Measurements from ENCODE around the gene DDB1.
"Not testable (repeated sequence)": the region's sequence is repeated elsewhere in the genome, so short reads cannot be mapped to it uniquely, and the experiment has no call there.

Gene DDB1

DNA sequence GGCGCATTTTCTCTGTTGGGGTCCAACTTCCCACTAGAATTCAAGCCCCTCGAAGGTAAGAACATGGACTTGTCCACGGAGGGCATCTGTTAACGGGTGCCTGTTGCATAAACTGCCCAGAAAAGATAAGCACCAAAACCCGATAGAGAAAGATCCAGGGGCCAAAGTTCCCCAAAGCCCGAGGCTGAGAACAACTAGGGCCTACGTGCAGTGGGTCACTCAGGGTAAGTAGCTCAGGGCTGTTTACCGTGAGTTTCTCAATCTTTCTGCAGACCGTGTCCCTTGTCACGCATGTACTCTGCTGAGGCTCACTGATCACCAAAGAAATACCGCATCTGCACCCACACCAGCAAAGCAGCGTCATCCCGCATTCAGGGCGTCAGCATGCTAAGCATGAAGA lies 67.5 kb downstream of the DDB1 start:
- DNase-seq = no peak

- no peak for DNase-seq
Observed at GRCh38 chr11:61264795-61265194, 68.1 kb downstream of the DDB1 start.

DNA sequence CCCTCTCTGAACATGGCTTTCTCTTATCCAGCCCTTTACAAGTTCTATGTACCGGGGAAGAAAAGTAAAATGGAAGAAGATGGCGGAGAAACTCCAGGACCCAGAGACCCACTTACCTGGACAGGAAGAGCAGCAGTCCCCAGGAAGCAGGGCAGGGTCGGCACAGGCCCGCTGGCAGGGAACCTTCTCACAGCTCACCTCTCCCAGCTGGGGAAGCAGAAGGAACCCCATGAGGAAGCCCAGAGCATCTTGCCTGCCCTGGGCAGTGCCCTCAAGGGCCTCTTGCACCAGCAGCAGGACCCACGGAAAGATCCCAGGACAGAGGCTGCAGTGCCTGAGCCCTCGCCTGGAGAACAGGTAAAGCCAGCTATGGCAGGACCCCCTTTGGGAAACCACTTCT lies 68.5 kb downstream of the DDB1 start:
- no peak for DNase-seq

DNA sequence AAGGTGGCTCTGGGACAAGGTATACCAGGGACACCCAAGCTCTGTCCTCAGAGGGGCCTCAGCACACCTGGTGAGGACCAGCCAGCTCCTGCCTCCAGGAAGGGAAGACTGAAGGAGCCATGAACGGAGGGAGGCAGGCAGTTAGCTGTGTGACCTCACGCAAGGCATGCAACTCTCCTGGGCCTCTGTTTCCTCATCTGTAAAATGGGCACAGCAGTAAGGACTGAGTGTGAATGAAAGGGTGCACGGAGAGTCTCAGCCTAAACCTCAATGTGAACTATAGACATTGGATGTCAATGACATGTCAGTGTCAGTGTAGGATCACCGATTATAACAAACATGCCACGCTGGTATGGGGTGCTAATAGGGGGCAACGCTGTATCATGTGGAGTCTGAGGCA lies 73.5 kb downstream of the DDB1 start:
- DNase-seq = no peak

GRCh38 chr11:61258546-61258945 lies 74.4 kb downstream of the DDB1 start:
- DNase-seq = no peak

DNA sequence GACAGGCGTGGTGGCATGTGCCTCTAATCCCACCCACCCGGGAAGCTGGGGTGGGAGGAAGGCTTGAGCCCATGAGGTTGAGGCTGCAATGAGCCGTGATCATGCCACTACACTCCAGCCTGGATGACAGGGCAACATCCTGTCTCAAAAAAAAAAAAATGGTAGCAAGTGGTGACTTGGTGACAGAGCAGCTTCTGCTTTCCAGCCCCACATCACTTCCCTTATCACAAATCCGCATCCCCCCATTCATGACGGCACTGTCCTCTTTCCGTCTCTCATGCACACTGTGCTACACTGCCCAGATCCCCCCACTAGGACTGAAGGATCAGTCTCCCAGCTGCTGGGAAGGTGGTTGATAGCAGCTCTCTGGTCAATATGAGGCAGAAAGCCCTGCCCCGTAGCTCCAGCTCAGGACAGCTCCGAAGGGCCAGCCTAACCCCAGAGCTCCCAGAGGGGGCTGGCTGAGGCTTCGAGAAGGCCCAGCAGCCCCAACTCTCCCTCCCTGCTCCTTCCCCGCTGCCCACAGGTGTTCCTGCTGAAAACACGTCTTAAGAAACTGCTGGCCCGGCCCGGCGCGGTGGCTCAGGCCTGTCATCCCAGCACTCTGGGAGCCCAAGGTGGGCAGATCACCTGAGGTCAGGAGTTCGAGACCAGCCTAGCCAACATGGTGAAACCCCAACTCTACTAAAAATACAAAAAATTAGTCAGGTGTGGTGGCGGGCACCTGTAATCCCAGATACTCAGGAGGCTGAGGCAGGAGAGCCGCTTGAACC lies 76.0 kb downstream of the DDB1 start:
- no peak for DNase-seq

DNA sequence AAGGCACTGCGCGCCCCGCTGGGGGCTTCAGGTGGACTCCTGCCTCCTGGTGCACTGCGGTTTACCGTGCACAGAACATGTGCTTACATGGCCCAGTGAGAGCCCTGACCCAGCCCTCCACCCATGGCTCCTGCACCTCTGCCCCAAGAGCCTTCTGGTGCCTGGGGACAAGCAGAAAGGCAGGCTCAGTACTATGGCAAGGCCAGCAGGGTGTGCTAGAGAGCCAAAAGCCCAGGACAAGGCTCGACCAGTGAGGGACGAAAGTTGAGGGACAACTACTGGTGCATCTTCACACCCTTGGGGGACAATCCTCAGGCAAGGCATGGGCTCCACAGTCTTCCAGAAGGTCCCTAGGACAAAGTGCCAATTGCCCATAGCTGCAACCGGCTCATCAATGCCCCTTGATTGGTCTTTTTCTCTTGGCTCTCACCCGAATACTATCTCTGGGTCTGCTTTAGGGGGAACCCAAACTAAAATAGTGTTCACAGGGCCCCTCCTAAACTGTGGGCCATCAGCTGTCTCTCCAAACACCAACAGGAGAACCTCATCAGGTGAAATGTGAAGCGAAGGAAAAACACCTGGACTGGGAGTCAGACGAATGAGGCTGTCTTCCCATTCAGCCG lies 78.4 kb downstream of the DDB1 start:
- DNase-seq = peak; percentile 80

GRCh38 chr11:61252332-61252731 lies 80.6 kb downstream of the DDB1 start:
- DNase-seq = not testable (repeated sequence)

DNA sequence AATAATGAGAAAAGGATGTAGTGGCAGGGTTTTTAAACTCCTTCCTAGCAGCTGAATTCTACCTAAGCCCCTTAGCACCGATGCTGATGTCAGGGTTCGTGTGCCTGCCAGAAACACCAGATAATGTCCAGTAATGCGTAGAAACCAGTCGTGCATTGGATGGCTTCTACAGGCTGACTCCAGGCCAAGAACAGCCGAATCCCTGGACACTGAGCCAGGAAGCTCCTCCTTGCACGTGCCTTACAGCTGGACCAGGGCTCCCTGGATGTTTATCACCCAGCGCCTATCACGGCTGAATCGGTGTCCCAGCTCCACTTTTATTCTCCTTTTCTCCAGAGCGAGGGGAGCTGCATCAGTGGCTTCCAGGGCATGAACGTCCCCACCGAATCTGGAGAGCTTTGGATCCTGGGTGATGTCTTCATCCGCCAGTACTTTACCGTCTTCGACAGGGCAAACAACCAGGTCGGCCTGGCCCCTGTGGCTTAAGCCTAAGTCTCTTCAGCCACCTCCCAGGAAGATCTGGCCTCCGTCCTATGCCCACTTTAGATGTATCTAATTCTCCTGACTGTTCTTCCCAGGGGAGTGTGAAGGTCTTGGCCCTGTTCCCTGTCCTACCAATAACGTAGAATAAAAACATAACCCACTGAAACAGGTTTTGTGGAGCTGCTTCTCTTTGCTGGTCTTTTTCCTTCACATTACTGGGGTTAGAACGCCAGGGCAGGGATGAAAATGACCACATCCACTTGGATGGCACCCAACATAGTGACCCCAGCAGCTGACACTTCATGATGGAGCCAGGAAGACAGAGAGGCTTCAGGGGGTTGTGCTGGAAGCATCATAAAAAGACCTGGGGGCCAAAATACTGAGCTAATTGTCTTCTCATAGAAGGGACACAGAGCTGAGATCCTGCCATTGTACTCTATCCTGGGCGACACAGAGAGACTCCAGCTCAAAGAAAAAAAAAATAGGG lies 81.8 kb downstream of the DDB1 start:
- DNase-seq = not testable (repeated sequence)

Data from activated CD4-positive, alpha-beta T cell treated with anti-CD3 and anti-CD28 coated beads, Interleukin-2, amount 50 U/mL, for 16 hours (primary cell).